HG02678 (cell line): ENCODE data around the gene PSENEN.

Source experiments
- ATAC-seq: cut with Tn5 transposase; IDR thresholded peaks from one replicate; pipeline ENCODE4 v1.9.1; 2021; ENCODE audit warnings: mild to moderate bottlenecking, moderate library complexity; ENCODE audit not compliant: unreplicated experiment

PSENEN gene

GRCh38 chr19:35745328-35746086 is at the start of gene PSENEN, which contains the start of gene U2AF1L4:
TSS of gene PSENEN (plus strand) at chr19:35745651. CDS start at chr19:35745931, 280 bp downstream.
TSS of gene U2AF1L4 (minus strand) at chr19:35745418. CDS start at chr19:35745391, 27 bp downstream.
- peak; percentile 39 for ATAC-seq

GRCh38 chr19:35695895-35696422 is 49.5 kb upstream of the PSENEN start:
- ATAC-seq: no peak

- ATAC-seq: no peak
Measured at GRCh38 chr19:35696835-35697234, 48.6 kb upstream of the PSENEN start.

GRCh38 chr19:35702223-35703012 is 43.0 kb upstream of the PSENEN start:
- peak; percentile 97 for ATAC-seq

GRCh38 chr19:35703343-35703742 is 42.1 kb upstream of the PSENEN start:
- ATAC-seq: no peak

- no peak for ATAC-seq
Measured at GRCh38 chr19:35704218-35704617, 41.2 kb upstream of the PSENEN start, which contains the start of gene ZBTB32. TSS of gene ZBTB32 (plus strand) at chr19:35704558. CDS start at chr19:35714627, 10,069 bp downstream.

- ATAC-seq: no peak
Measured at GRCh38 chr19:35708391-35708790, 37.1 kb upstream of the PSENEN start.

GRCh38 chr19:35710784-35711723 is 34.4 kb upstream of the PSENEN start:
- ATAC-seq: peak; percentile 43

GRCh38 chr19:35712567-35713505 is 32.6 kb upstream of the PSENEN start:
- no peak for ATAC-seq

GRCh38 chr19:35713506-35713850 is 32.0 kb upstream of the PSENEN start:
- ATAC-seq: no peak

GRCh38 chr19:35713904-35714495 is 31.5 kb upstream of the PSENEN start:
- ATAC-seq: no peak

- ATAC-seq: no peak
Measured at GRCh38 chr19:35714601-35715354, 30.7 kb upstream of the PSENEN start.

GRCh38 chr19:35715355-35715809 is 30.1 kb upstream of the PSENEN start:
- ATAC-seq: no peak

GRCh38 chr19:35715981-35716800 is 29.3 kb upstream of the PSENEN start:
- ATAC-seq: no peak

GRCh38 chr19:35716801-35717664 is 28.4 kb upstream of the PSENEN start:
- ATAC-seq: peak; percentile 65

GRCh38 chr19:35717665-35718344 is 27.6 kb upstream of the PSENEN start, which contains the start of gene KMT2B:
TSS of gene KMT2B (plus strand) at chr19:35718003. CDS start at chr19:35718019, 16 bp downstream.
- ATAC-seq: peak; percentile 64
